ENCODE data around the gene BCAS3.

- no peak for TF ChIP-seq CTCF (conservative IDR thresholded peaks at IDR 0.05)
- TF ChIP-seq ZFX (IDR thresholded peaks at IDR 0.05), result no peak
Measured at GRCh38 chr17:60851181-60851580, 173.5 kb downstream of the BCAS3 start.

Data from C4-2B (cell line).